Fibroblast of lung (primary cell): ENCODE measurements around the gene C6orf47.

Experiments
- CTCF ChIP-seq, 2 donors: IDR thresholded peaks in 1 of 2; conservative IDR thresholded peaks in 1 of 2; 1 replicate in 1 of 2; 2 replicates in 1 of 2; pipeline ENCODE4 v1.5.1; 2011 to 2012; ENCODE audit warnings: low read length in 2 of 2, control low read depth in 1 of 2, inconsistent platforms in 1 of 2, low read depth in 1 of 2, mild to moderate bottlenecking in 1 of 2
- EZH2 ChIP-seq: IDR thresholded peaks from 2 replicates; pipeline ENCODE4 v1.5.1; 2012; ENCODE audit warnings: low read length, control low read depth, mild to moderate bottlenecking; ENCODE audit errors: missing control alignments

GRCh38 chr6:31620586-31621319 lies 39.8 kb downstream of the C6orf47 start, which contains the start of gene PRRC2A:
- TF ChIP-seq CTCF (conservative IDR thresholded peaks at IDR 0.05 in 1 of 2, IDR thresholded peaks at IDR 0.05 in 1 of 2; ENCODE audit: low read depth in 1 of 2, low read length in 2 of 2) = no peak
- no peak for TF ChIP-seq EZH2
